GM21423 (cell line): ENCODE measurements around the gene GDF15.
"Not testable (repeated sequence)": the region's sequence is repeated elsewhere in the genome, so short reads cannot be mapped to it uniquely, and the experiment has no call there.

Experiments used
- ATAC-seq: cut with Tn5 transposase; IDR thresholded peaks from one replicate; pipeline ENCODE4 v1.9.1; 2021; ENCODE audit warnings: mild to moderate bottlenecking, moderate library complexity; ENCODE audit not compliant: unreplicated experiment

GDF15 gene

GRCh38 chr19:18385675-18386542 lies at the start of gene GDF15:
GDF15 (plus strand) TSS chr19:18386158; CDS start chr19:18386190, 32 bp downstream.
- ATAC-seq = no peak

- no peak for ATAC-seq
Observed at GRCh38 chr19:18338541-18338940, 47.4 kb upstream of the GDF15 start.

- no peak for ATAC-seq
Observed at GRCh38 chr19:18339723-18340122, 46.2 kb upstream of the GDF15 start.

- ATAC-seq = peak; percentile 54
Observed at GRCh38 chr19:18340190-18340989, 45.6 kb upstream of the GDF15 start, which contains the start of gene PGPEP1. PGPEP1 (plus strand) TSS chr19:18340598; CDS start chr19:18340682, 84 bp downstream.

- ATAC-seq = peak; percentile 45
Observed at GRCh38 chr19:18340990-18341868, 44.7 kb upstream of the GDF15 start.

GRCh38 chr19:18342090-18342632 lies 43.8 kb upstream of the GDF15 start:
- ATAC-seq = no peak

GRCh38 chr19:18344582-18344950 lies 41.4 kb upstream of the GDF15 start:
- ATAC-seq = no peak

- ATAC-seq = no peak
Observed at GRCh38 chr19:18345296-18345695, 40.7 kb upstream of the GDF15 start.

- no peak for ATAC-seq
Observed at GRCh38 chr19:18346091-18346490, 39.9 kb upstream of the GDF15 start.

- ATAC-seq = no peak
Observed at GRCh38 chr19:18348171-18348570, 37.8 kb upstream of the GDF15 start.

- not testable (repeated sequence) for ATAC-seq
Observed at GRCh38 chr19:18348818-18349339, 37.1 kb upstream of the GDF15 start.

GRCh38 chr19:18349524-18350128 lies 36.3 kb upstream of the GDF15 start:
- no peak for ATAC-seq

GRCh38 chr19:18350490-18350889 lies 35.5 kb upstream of the GDF15 start:
- ATAC-seq = no peak

- ATAC-seq = no peak
Observed at GRCh38 chr19:18351544-18351943, 34.4 kb upstream of the GDF15 start.

- ATAC-seq = no peak
Observed at GRCh38 chr19:18353378-18354005, 32.5 kb upstream of the GDF15 start.

GRCh38 chr19:18354743-18355142 lies 31.2 kb upstream of the GDF15 start:
- ATAC-seq = not testable (repeated sequence)

- no peak for ATAC-seq
Observed at GRCh38 chr19:18357041-18357440, 28.9 kb upstream of the GDF15 start.

GRCh38 chr19:18361646-18362045 lies 24.3 kb upstream of the GDF15 start:
- ATAC-seq = no peak

- no peak for ATAC-seq
Observed at GRCh38 chr19:18362934-18363542, 22.9 kb upstream of the GDF15 start.
